Activated B cell treated with CpG ODN at 0.5 μM for 24 hours (primary cell): ENCODE results near the gene SHISA7. TPM values are rescaled to one million over a fixed set of nuclear protein-coding genes. Genes with fewer than 3 reads are reported as not detected.

Experiments used
- ATAC-seq: fragments of 200-7000 bp; cut with Tn5 transposase; one replicate; pipeline ENCODE4 v1.10.0; 2021; ENCODE audit warnings: low read depth, mild to moderate bottlenecking, moderate library complexity
- CTCF ChIA-PET: fragments of 350-600 bp; sonication (Branson Sonifier 250); formaldehyde crosslinking; loops from one replicate; lab custom pipeline; 2021; ENCODE audit warnings: antibody characterized with exemption; lab: Charles Lee
- POLR2A ChIA-PET: fragments of 350-600 bp; sonication (Branson Sonifier 250); formaldehyde crosslinking; loops from one replicate; lab custom pipeline; 2021; ENCODE audit warnings: antibody characterized with exemption; lab: Charles Lee
- DNase-seq: peaks from one replicate; pipeline ENCODE4 v3.0.0; 2022
- H3K27ac Mint-ChIP-seq: one replicate; pipeline ENCODE4 v1.8.0; 2020; ENCODE audit warnings: mixed read lengths
- H3K27me3 Mint-ChIP-seq: one replicate; pipeline ENCODE4 v1.8.0; 2021; ENCODE audit warnings: mixed read lengths
- H3K36me3 Mint-ChIP-seq: one replicate; pipeline ENCODE4 v1.8.0; 2021; ENCODE audit warnings: low read depth, mixed read lengths
- H3K4me1 Mint-ChIP-seq: one replicate; pipeline ENCODE4 v1.8.0; 2021; ENCODE audit warnings: mixed read lengths
- H3K4me3 Mint-ChIP-seq: one replicate; pipeline ENCODE4 v1.8.0; 2020; ENCODE audit warnings: mild to moderate bottlenecking, mixed read lengths
- H3K9me3 Mint-ChIP-seq: one replicate; pipeline ENCODE4 v1.8.0; 2020; ENCODE audit warnings: mixed read lengths
- CTCF ChIP-seq: fragments of 200-600 bp; IDR thresholded peaks from one replicate; pipeline ENCODE4 v1.8.0; 2022; ENCODE audit warnings: antibody characterized with exemption, mild to moderate bottlenecking
- intact Hi-C: fragments of 100-400 bp; cut with micrococcal nuclease; formaldehyde crosslinking; loops from one replicate; pipeline ENCODE4 v1.15.1; 2024
- total RNA-seq: library from RNA; stranded (reverse); gene quantifications from 2 replicates; pipeline ENCODE4 v1.2.3, GENCODE V29; 2022

SHISA7 gene
- total RNA-seq, 1 donor from 2014 or later = not detected

- H3K36me3 Mint-ChIP-seq = peaks cover 2% of the 10 kb centered on the region
- no peak for ATAC-seq
- H3K27ac Mint-ChIP-seq = peak overlapping the region; percentile 82
- H3K4me1 Mint-ChIP-seq = peaks cover 22% of the 10 kb centered on the region
- intact Hi-C loops = loop anchor here (1.0 to 5.0 kb wide), 5 partner anchors 14 to 180 kb away; partner anchors contain the start of genes KMT5C, ZNF580, ZNF581 and ZNF628
- no peak for TF ChIP-seq CTCF
- CTCF ChIA-PET = interaction anchor here (1.0 kb wide), 3 partner anchors 15 to 169 kb away, joined by 3 to 9 read pairs (median 3); partner anchors contain the start of gene ZNF628
- no peak for DNase-seq
- H3K27me3 Mint-ChIP-seq = no peaks in the 10 kb centered on the region
- POLR2A ChIA-PET = interaction anchor here (0.7 to 1.6 kb wide), 15 partner anchors 15 to 208 kb away, joined by 3 to 49 read pairs (median 4); partner anchors contain the start of genes FIZ1, HSPBP1, KMT5C and NAT14
- no peaks in the 10 kb centered on the region for H3K9me3 Mint-ChIP-seq
- peak overlapping the region; percentile 89 for H3K4me3 Mint-ChIP-seq
These were observed 19.0 kb upstream of the SHISA7 start for GRCh38 chr19:55461974-55462626.

- Mint-ChIP-seq H3K27me3 (no peaks in the 10 kb centered on the region), H3K36me3 (peaks cover 2% of the 10 kb centered on the region), H3K27ac (peak within 1 kb of the TSS; percentile 82), H3K4me1 (peaks cover 22% of the 10 kb centered on the region), H3K9me3 (no peaks in the 10 kb centered on the region), H3K4me3 (peak within 1 kb of the TSS; percentile 89)
- DNase-seq (peak; percentile 100), ATAC-seq (peak; percentile 96)
- intact Hi-C loops = loop anchor here (1.0 to 5.0 kb wide), 5 partner anchors 15 to 181 kb away; partner anchors contain the start of genes KMT5C, ZNF580, ZNF581 and ZNF628
- ChIA-PET POLR2A (interaction anchor here (0.7 to 1.6 kb wide), 14 partner anchors 15 to 207 kb away, joined by 3 to 49 read pairs (median 4); partner anchors contain the start of genes FIZ1, HSPBP1, KMT5C and NAT14), CTCF (interaction anchor here (1.0 kb wide), 3 partner anchors 16 to 170 kb away, joined by 3 to 9 read pairs (median 3); partner anchors contain the start of gene ZNF628)
- TF ChIP-seq CTCF = no peak
These were observed 18.3 kb upstream of the SHISA7 start, which contains the start of gene ISOC2 for GRCh38 chr19:55461259-55461973. Gene ISOC2, minus strand, starts transcription at chr19:55461642. Its CDS starts 5,156 bp downstream, at chr19:55456486.

GRCh38 chr19:55460670-55461258, 17.7 kb upstream of the SHISA7 start:
- ChIA-PET POLR2A (interaction anchor here (1.6 kb wide), 1 partner anchor 16 kb away, joined by 49 read pairs; the partner anchor contains the start of gene ZNF628), CTCF (no interaction called here)
- H3K36me3 Mint-ChIP-seq = peaks cover 4% of the 10 kb centered on the region
- H3K4me1 Mint-ChIP-seq = peaks cover 22% of the 10 kb centered on the region
- peak overlapping the region; percentile 82 for H3K27ac Mint-ChIP-seq
- intact Hi-C loops = loop anchor here (1.0 to 5.0 kb wide), 5 partner anchors 16 to 182 kb away; partner anchors contain the start of genes KMT5C, ZNF580, ZNF581 and ZNF628
- ATAC-seq = no peak
- DNase-seq = no peak
- TF ChIP-seq CTCF = no peak
- peak overlapping the region; percentile 89 for H3K4me3 Mint-ChIP-seq
- no peaks in the 10 kb centered on the region for H3K9me3 Mint-ChIP-seq
- H3K27me3 Mint-ChIP-seq = no peaks in the 10 kb centered on the region

- ChIA-PET CTCF (no interaction called here), POLR2A (interaction anchor here (0.6 to 1.1 kb wide), 4 partner anchors 12 to 53 kb away, joined by 3 to 7 read pairs (median 3); partner anchors contain the start of genes UBE2S and ZNF628)
- intact Hi-C loops = loop anchor here (5.0 kb wide), 1 partner anchor 182 kb away; the partner anchor contains the start of genes ZNF580 and ZNF581
- TF ChIP-seq CTCF = no peak
- no peaks in the 10 kb centered on the region for H3K9me3 Mint-ChIP-seq
- H3K27me3 Mint-ChIP-seq = no peaks in the 10 kb centered on the region
- ATAC-seq (no peak), DNase-seq (no peak)
- no peak overlapping the region for H3K27ac Mint-ChIP-seq
- peaks cover 10% of the 10 kb centered on the region for H3K36me3 Mint-ChIP-seq
- H3K4me1 Mint-ChIP-seq = peaks cover 22% of the 10 kb centered on the region
- H3K4me3 Mint-ChIP-seq = peak overlapping the region; percentile 89
These were observed 17.0 kb upstream of the SHISA7 start for GRCh38 chr19:55459950-55460657.
